Erythroblast (primary cell): ENCODE measurements around the gene SLAIN2.
"Not testable (repeated sequence)": the region's sequence is repeated elsewhere in the genome, so short reads cannot be mapped to it uniquely, and the experiment has no call there.

ENCODE experiments used
- GATA1 ChIP-seq: IDR thresholded peaks from 2 replicates; pipeline ENCODE4 v1.6.1; 2011; ENCODE audit warnings: low read depth, mild to moderate bottlenecking, control low read depth, low read length, moderate library complexity
- POLR2A ChIP-seq: IDR thresholded peaks from 2 replicates; pipeline ENCODE4 v1.6.1; 2011; ENCODE audit warnings: mild to moderate bottlenecking, low read length

DNA sequence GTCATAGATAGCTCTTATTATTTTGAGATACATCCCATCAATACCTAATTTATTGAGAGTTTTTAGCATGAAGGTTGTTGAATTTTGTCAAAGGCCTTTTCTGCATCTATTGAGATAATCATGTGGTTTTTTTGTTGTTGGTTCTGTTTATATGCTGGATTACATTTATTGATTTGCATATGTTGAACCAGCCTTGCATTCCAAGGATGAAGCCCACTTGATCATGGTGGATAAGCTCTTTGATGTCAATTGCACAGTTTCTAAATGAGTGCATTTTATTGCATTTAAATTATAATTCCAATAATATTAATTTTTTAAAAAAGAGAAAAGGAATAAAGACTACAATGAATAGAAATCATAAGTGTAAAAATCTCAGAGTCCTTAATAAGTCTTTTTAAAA lies 26.6 kb upstream of the SLAIN2 start:
- TF ChIP-seq POLR2A, GATA1: not testable (repeated sequence)
